ENCODE results near the gene FYB1.
A peak's percentile ranks its signal among the peaks of the same experiment; 100 is the strongest.

Gene FYB1

DNA sequence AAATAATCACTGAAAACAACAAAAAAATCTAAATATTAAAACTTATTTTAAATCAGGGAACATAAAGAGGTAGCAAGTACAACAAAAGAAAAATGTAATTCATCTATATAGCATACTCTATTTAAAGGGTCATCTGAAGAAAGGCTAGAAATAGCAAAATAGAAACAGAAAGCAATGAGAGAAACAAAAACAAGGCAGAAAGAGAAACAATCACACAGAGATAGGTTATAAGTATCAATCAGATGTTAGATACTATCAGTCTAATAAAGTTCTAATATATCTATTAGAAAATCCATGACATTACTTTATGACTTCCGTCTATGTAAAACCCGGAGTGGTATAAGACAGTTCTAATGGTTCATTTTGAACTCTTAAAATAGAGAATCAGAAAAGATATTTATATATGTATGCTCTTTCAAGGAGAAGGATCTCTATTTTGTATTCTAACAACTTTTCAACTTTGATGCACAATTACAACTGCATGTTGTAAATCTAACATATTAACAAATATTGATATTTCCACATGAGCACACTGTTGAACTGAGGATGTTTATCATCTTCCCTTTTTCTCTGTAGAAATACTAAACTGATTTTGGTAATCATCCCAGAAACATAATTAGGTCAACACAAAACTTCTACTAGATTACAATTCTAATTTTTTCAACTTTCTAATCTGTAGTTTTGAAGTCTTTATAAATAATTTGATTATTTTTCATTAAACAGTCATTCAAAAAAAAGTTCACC, 161.0 kb downstream of the FYB1 start:
- no peak for DNase-seq (ENCODE audit: low read depth in 1 of 2, low spot score in 1 of 2)
- in situ Hi-C loops (cut with HindIII; ENCODE audit: low pct_unique_long_range_greater_than_20kb, low sequenced_read_pairs): no loop called here
- no peak for TF ChIP-seq JUND (IDR thresholded peaks at IDR 0.05; ENCODE audit: low read depth)

- no peak for TF ChIP-seq JUND (IDR thresholded peaks at IDR 0.05; ENCODE audit: low read depth)
- in situ Hi-C loops (cut with HindIII; ENCODE audit: low pct_unique_long_range_greater_than_20kb, low sequenced_read_pairs): no loop called here
- DNase-seq (ENCODE audit: low read depth in 1 of 2, low spot score in 1 of 2): no peak
Measured at GRCh38 chr5:39057734-39058133, 161.6 kb downstream of the FYB1 start.

DNA sequence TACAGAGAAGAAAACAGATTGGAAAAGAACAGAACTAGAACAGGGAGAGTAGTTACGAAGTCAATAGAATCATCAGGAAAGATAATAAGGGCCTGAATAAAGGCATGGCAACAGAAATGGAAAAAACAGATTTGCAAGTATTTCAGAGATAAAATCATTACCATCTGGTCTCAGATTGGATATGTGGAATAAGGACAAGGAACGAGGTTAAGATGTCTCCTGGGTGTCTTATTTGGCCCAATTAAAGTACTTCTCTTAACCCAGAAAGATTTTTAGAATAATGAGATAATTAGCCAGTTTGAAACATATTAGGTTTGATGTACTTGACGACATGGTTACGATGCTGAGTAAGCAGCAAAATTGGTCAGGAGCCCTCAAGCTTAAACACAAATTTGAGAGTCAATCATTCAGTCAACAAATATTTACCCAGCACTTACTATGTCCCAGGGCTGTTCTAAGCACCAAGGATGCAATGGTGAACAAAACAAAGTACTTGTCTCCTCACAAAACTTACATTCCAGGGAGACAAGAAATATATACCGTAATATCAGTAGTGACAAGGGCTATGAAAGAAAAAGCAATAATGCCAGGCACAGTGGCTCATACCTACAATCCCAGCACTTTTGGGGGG, 163.5 kb downstream of the FYB1 start:
- peak in 1 of 2 experiments; percentile 53 for DNase-seq (ENCODE audit: low read depth in 1 of 2, low spot score in 1 of 2)
- TF ChIP-seq JUND (IDR thresholded peaks at IDR 0.05; ENCODE audit: low read depth): no peak
- in situ Hi-C loops (cut with HindIII; ENCODE audit: low pct_unique_long_range_greater_than_20kb, low sequenced_read_pairs): no loop called here

Measured in T47D (cell line).